Activated CD4-positive, alpha-beta T cell treated with anti-CD3 and anti-CD28 coated beads, Interleukin-2, amount 50 U/mL, for 24 hours (primary cell): ENCODE data around the gene PCTP.

Experiments used
- DNase-seq, 2 donors: peaks; one replicate each; pipeline ENCODE4 v3.0.0-alpha.2; 2020; ENCODE audit warnings: low read depth in 1 of 2, low spot score in 1 of 2

Gene PCTP

GRCh38 chr17:55785181-55785580 is 34.3 kb downstream of the PCTP start:
- DNase-seq = no peak

- no peak for DNase-seq
These were observed 42.4 kb downstream of the PCTP start for GRCh38 chr17:55793272-55793671.

- no peak for DNase-seq
These were observed 44.1 kb downstream of the PCTP start for GRCh38 chr17:55794725-55795482.

GRCh38 chr17:55806745-55807495 is 56.1 kb downstream of the PCTP start:
- DNase-seq = no peak

GRCh38 chr17:55811536-55811935 is 60.7 kb downstream of the PCTP start:
- no peak for DNase-seq

- DNase-seq = no peak
These were observed 61.5 kb downstream of the PCTP start for GRCh38 chr17:55812323-55812722.

- no peak for DNase-seq
These were observed 63.1 kb downstream of the PCTP start for GRCh38 chr17:55813944-55814343.

- no peak for DNase-seq
These were observed 63.5 kb downstream of the PCTP start for GRCh38 chr17:55814377-55814776.

GRCh38 chr17:55816532-55817396 is 65.9 kb downstream of the PCTP start:
- DNase-seq = no peak

- no peak for DNase-seq
These were observed 66.5 kb downstream of the PCTP start for GRCh38 chr17:55817397-55817709.

GRCh38 chr17:55818026-55818425 is 67.2 kb downstream of the PCTP start:
- no peak for DNase-seq

- no peak for DNase-seq
These were observed 67.9 kb downstream of the PCTP start for GRCh38 chr17:55818451-55819375.

- DNase-seq = no peak
These were observed 69.8 kb downstream of the PCTP start for GRCh38 chr17:55820675-55821074.

GRCh38 chr17:55822028-55822427 is 71.2 kb downstream of the PCTP start:
- no peak for DNase-seq

- DNase-seq = no peak
These were observed 74.4 kb downstream of the PCTP start for GRCh38 chr17:55825213-55825612.
